HEK293 (cell line): Measurements from ENCODE around the gene PKDREJ.

ENCODE experiments used
- GLIS1 ChIP-seq: fragments of 450-650 bp; formaldehyde crosslinking; IDR thresholded peaks from 2 replicates; pipeline ENCODE4 v1.5.1; 2016; ENCODE audit warnings: missing biosample characterization, missing genetic modification characterization
- SALL2 ChIP-seq: fragments of 450-650 bp; formaldehyde crosslinking; IDR thresholded peaks from 2 replicates; pipeline ENCODE4 v1.5.0; 2017; ENCODE audit warnings: missing biosample characterization, mild to moderate bottlenecking, missing genetic modification characterization, borderline replicate concordance
- ZBTB20 ChIP-seq: fragments of 450-650 bp; formaldehyde crosslinking; IDR thresholded peaks from 2 replicates; pipeline ENCODE4 v1.5.1; 2016; ENCODE audit warnings: missing biosample characterization, missing genetic modification characterization
- ZNF157 ChIP-seq: fragments of 450-650 bp; formaldehyde crosslinking; IDR thresholded peaks from 2 replicates; pipeline ENCODE4 v1.5.1; 2016; ENCODE audit warnings: missing biosample characterization, missing genetic modification characterization
- ZNF292 ChIP-seq: fragments of 450-650 bp; formaldehyde crosslinking; IDR thresholded peaks from 2 replicates; pipeline ENCODE4 v1.5.1; 2016; ENCODE audit warnings: low read depth, missing biosample characterization, missing genetic modification characterization, borderline replicate concordance
- ZNF521 ChIP-seq: fragments of 450-650 bp; formaldehyde crosslinking; IDR thresholded peaks from 2 replicates; pipeline ENCODE4 v1.5.1; 2017; ENCODE audit warnings: missing biosample characterization, mild to moderate bottlenecking, missing genetic modification characterization
- ZNF544 ChIP-seq: fragments of 450-650 bp; formaldehyde crosslinking; IDR thresholded peaks from 2 replicates; pipeline ENCODE4 v1.5.0; 2017; ENCODE audit warnings: missing biosample characterization, missing genetic modification characterization
- ZNF626 ChIP-seq: fragments of 450-650 bp; sonication (Bioruptor Pico); formaldehyde crosslinking; IDR thresholded peaks from 2 replicates; pipeline ENCODE4 v1.5.1; 2018; ENCODE audit warnings: missing biosample characterization, missing genetic modification characterization, inconsistent platforms
- ZNF660 ChIP-seq: fragments of 450-650 bp; IDR thresholded peaks from 2 replicates; pipeline ENCODE4 v1.5.1; 2018; ENCODE audit warnings: missing biosample characterization, mild to moderate bottlenecking, missing genetic modification characterization
- TF ChIP-seq, protein P1 (sequence below): fragments of 450-650 bp; IDR thresholded peaks from 2 replicates; pipeline ENCODE4 v1.5.1; 2018; ENCODE audit warnings: missing biosample characterization, mild to moderate bottlenecking, missing genetic modification characterization
- TF ChIP-seq, protein P2 (sequence below): fragments of 450-650 bp; formaldehyde crosslinking; IDR thresholded peaks from 2 replicates; pipeline ENCODE4 v1.5.1; 2017; ENCODE audit warnings: missing biosample characterization, mild to moderate bottlenecking, missing genetic modification characterization, moderate library complexity
- TF ChIP-seq, protein P3 (sequence below): fragments of 450-650 bp; formaldehyde crosslinking; conservative IDR thresholded peaks from 2 replicates; pipeline ENCODE4 v1.5.1; 2016; ENCODE audit warnings: low read depth, missing biosample characterization, missing genetic modification characterization
- TF ChIP-seq, protein P4 (sequence below): fragments of 450-650 bp; formaldehyde crosslinking; IDR thresholded peaks from 2 replicates; pipeline ENCODE4 v1.5.1; 2017; ENCODE audit warnings: missing biosample characterization, missing genetic modification characterization
- TF ChIP-seq, protein P5 (sequence below): fragments of 450-650 bp; formaldehyde crosslinking; IDR thresholded peaks from 2 replicates; pipeline ENCODE4 v1.5.1; 2016; ENCODE audit warnings: missing biosample characterization, missing genetic modification characterization
- TF ChIP-seq, protein P6 (sequence below): fragments of 450-650 bp; formaldehyde crosslinking; IDR thresholded peaks from 2 replicates; pipeline ENCODE4 v1.5.1; 2016; ENCODE audit warnings: missing biosample characterization, missing genetic modification characterization
- TF ChIP-seq, protein P7 (sequence below): fragments of 450-650 bp; formaldehyde crosslinking; IDR thresholded peaks from 2 replicates; pipeline ENCODE4 v1.5.1; 2016; ENCODE audit warnings: missing biosample characterization, missing genetic modification characterization
- TF ChIP-seq, protein P8 (sequence below): fragments of 450-650 bp; formaldehyde crosslinking; IDR thresholded peaks from 2 replicates; pipeline ENCODE4 v1.5.1; 2016; ENCODE audit warnings: missing biosample characterization, missing genetic modification characterization
- TF ChIP-seq, protein P9 (sequence below): fragments of 450-650 bp; formaldehyde crosslinking; IDR thresholded peaks from 2 replicates; pipeline ENCODE4 v1.5.1; 2016; ENCODE audit warnings: missing biosample characterization, missing genetic modification characterization

The PKDREJ gene

DNA sequence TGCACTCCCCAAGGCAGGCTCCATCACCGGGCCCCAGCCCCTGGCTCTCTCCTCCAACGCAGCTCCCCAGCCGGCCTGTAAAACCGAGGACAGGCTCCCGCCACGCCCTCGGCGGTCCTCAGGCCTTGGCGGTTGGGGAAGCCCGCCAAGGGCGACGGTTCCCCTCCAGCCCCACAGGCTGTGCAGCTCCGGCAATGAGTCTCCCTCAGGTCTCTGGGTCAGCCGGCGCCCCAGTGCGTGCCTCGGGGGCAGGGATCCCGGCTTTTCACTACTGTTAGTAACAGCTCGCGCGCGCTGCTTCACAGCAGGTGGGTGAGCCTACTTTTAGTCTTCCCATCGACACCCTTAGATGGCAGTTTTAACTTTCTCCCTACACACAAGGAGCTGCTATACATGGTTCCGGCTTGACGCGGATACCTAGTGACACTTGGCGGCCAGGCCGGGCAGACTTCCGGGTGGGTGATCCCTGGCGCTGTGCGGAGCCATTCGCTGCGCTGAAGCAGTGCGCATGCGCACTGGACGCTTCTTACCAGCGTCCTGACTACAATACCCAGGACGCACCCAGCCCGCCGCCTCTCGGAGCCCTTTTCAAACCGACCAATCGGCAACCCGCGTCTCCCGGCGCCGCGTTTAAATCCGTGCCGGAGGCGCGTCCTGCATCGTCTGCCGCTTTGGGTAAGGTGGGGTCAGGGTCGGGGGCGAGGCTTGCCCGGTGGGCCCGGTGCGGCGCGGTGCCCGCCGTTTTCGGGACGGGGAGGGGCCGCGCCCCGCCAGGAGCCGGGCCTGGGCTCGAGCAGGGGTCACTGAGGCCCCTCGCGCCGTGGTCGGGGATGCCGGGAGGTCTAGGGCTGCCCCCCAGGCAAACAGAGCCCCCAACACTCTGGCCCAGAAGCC, 33.4 kb upstream of the PKDREJ start, which contains the start of gene GTSE1 (continued):
- TF ChIP-seq ZNF626 (tag by site-specific recombination) (no peak), ZNF521 (tag by site-specific recombination) (no peak), ZNF660 (tag by site-specific recombination) (peak; percentile 35; the same call in 1 of the 2 replicates), ZNF292 (no peak), ZNF157 (tag by site-specific recombination) (no peak), ZBTB20 (tag by site-specific recombination) (peak; percentile 97), GLIS1 (tag by site-specific recombination) (peak; percentile 39; the same call in 1 of the 2 replicates), SALL2 (tag by site-specific recombination) (no peak), ZNF544 (no peak)
- TF ChIP-seq, protein P1, sequence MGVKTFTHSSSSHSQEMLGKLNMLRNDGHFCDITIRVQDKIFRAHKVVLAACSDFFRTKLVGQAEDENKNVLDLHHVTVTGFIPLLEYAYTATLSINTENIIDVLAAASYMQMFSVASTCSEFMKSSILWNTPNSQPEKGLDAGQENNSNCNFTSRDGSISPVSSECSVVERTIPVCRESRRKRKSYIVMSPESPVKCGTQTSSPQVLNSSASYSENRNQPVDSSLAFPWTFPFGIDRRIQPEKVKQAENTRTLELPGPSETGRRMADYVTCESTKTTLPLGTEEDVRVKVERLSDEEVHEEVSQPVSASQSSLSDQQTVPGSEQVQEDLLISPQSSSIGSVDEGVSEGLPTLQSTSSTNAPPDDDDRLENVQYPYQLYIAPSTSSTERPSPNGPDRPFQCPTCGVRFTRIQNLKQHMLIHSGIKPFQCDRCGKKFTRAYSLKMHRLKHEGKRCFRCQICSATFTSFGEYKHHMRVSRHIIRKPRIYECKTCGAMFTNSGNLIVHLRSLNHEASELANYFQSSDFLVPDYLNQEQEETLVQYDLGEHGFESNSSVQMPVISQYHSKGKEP = no peak; the same call in 1 of the 2 replicates
- TF ChIP-seq, protein P2, sequence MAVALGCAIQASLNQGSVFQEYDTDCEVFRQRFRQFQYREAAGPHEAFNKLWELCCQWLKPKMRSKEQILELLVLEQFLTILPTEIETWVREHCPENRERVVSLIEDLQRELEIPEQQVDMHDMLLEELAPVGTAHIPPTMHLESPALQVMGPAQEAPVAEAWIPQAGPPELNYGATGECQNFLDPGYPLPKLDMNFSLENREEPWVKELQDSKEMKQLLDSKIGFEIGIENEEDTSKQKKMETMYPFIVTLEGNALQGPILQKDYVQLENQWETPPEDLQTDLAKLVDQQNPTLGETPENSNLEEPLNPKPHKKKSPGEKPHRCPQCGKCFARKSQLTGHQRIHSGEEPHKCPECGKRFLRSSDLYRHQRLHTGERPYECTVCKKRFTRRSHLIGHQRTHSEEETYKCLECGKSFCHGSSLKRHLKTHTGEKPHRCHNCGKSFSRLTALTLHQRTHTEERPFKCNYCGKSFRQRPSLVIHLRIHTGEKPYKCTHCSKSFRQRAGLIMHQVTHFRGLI (tag by site-specific recombination) = no peak
- TF ChIP-seq, protein P3, sequence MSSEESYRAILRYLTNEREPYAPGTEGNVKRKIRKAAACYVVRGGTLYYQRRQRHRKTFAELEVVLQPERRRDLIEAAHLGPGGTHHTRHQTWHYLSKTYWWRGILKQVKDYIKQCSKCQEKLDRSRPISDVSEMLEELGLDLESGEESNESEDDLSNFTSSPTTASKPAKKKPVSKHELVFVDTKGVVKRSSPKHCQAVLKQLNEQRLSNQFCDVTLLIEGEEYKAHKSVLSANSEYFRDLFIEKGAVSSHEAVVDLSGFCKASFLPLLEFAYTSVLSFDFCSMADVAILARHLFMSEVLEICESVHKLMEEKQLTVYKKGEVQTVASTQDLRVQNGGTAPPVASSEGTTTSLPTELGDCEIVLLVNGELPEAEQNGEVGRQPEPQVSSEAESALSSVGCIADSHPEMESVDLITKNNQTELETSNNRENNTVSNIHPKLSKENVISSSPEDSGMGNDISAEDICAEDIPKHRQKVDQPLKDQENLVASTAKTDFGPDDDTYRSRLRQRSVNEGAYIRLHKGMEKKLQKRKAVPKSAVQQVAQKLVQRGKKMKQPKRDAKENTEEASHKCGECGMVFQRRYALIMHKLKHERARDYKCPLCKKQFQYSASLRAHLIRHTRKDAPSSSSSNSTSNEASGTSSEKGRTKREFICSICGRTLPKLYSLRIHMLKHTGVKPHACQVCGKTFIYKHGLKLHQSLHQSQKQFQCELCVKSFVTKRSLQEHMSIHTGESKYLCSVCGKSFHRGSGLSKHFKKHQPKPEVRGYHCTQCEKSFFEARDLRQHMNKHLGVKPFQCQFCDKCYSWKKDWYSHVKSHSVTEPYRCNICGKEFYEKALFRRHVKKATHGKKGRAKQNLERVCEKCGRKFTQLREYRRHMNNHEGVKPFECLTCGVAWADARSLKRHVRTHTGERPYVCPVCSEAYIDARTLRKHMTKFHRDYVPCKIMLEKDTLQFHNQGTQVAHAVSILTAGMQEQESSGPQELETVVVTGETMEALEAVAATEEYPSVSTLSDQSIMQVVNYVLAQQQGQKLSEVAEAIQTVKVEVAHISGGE (tag by site-specific recombination) = peak; percentile 95
- TF ChIP-seq, protein P4, sequence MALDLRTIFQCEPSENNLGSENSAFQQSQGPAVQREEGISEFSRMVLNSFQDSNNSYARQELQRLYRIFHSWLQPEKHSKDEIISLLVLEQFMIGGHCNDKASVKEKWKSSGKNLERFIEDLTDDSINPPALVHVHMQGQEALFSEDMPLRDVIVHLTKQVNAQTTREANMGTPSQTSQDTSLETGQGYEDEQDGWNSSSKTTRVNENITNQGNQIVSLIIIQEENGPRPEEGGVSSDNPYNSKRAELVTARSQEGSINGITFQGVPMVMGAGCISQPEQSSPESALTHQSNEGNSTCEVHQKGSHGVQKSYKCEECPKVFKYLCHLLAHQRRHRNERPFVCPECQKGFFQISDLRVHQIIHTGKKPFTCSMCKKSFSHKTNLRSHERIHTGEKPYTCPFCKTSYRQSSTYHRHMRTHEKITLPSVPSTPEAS (tag by site-specific recombination) = no peak
- TF ChIP-seq, protein P5, sequence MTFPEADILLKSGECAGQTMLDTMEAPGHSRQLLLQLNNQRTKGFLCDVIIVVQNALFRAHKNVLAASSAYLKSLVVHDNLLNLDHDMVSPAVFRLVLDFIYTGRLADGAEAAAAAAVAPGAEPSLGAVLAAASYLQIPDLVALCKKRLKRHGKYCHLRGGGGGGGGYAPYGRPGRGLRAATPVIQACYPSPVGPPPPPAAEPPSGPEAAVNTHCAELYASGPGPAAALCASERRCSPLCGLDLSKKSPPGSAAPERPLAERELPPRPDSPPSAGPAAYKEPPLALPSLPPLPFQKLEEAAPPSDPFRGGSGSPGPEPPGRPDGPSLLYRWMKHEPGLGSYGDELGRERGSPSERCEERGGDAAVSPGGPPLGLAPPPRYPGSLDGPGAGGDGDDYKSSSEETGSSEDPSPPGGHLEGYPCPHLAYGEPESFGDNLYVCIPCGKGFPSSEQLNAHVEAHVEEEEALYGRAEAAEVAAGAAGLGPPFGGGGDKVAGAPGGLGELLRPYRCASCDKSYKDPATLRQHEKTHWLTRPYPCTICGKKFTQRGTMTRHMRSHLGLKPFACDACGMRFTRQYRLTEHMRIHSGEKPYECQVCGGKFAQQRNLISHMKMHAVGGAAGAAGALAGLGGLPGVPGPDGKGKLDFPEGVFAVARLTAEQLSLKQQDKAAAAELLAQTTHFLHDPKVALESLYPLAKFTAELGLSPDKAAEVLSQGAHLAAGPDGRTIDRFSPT = peak; percentile 69
- TF ChIP-seq, protein P6, sequence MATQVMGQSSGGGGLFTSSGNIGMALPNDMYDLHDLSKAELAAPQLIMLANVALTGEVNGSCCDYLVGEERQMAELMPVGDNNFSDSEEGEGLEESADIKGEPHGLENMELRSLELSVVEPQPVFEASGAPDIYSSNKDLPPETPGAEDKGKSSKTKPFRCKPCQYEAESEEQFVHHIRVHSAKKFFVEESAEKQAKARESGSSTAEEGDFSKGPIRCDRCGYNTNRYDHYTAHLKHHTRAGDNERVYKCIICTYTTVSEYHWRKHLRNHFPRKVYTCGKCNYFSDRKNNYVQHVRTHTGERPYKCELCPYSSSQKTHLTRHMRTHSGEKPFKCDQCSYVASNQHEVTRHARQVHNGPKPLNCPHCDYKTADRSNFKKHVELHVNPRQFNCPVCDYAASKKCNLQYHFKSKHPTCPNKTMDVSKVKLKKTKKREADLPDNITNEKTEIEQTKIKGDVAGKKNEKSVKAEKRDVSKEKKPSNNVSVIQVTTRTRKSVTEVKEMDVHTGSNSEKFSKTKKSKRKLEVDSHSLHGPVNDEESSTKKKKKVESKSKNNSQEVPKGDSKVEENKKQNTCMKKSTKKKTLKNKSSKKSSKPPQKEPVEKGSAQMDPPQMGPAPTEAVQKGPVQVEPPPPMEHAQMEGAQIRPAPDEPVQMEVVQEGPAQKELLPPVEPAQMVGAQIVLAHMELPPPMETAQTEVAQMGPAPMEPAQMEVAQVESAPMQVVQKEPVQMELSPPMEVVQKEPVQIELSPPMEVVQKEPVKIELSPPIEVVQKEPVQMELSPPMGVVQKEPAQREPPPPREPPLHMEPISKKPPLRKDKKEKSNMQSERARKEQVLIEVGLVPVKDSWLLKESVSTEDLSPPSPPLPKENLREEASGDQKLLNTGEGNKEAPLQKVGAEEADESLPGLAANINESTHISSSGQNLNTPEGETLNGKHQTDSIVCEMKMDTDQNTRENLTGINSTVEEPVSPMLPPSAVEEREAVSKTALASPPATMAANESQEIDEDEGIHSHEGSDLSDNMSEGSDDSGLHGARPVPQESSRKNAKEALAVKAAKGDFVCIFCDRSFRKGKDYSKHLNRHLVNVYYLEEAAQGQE (tag by site-specific recombination) = no peak
- TF ChIP-seq, protein P7, sequence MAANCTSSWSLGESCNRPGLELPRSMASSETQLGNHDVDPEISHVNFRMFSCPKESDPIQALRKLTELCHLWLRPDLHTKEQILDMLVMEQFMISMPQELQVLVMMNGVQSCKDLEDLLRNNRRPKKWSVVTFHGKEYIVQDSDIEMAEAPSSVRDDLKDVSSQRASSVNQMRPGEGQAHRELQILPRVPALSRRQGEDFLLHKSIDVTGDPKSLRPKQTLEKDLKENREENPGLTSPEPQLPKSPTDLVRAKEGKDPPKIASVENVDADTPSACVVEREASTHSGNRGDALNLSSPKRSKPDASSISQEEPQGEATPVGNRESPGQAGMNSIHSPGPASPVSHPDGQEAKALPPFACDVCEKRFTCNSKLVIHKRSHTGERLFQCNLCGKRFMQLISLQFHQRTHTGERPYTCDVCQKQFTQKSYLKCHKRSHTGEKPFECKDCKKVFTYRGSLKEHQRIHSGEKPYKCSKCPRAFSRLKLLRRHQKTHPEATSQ (tag by site-specific recombination) = no peak
- TF ChIP-seq, protein P8, sequence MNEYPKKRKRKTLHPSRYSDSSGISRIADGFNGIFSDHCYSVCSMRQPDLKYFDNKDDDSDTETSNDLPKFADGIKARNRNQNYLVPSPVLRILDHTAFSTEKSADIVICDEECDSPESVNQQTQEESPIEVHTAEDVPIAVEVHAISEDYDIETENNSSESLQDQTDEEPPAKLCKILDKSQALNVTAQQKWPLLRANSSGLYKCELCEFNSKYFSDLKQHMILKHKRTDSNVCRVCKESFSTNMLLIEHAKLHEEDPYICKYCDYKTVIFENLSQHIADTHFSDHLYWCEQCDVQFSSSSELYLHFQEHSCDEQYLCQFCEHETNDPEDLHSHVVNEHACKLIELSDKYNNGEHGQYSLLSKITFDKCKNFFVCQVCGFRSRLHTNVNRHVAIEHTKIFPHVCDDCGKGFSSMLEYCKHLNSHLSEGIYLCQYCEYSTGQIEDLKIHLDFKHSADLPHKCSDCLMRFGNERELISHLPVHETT (tag by site-specific recombination) = 0 out of 2 replicates have a peak, but pooled peaks have one; percentile 37
- TF ChIP-seq, protein P9, sequence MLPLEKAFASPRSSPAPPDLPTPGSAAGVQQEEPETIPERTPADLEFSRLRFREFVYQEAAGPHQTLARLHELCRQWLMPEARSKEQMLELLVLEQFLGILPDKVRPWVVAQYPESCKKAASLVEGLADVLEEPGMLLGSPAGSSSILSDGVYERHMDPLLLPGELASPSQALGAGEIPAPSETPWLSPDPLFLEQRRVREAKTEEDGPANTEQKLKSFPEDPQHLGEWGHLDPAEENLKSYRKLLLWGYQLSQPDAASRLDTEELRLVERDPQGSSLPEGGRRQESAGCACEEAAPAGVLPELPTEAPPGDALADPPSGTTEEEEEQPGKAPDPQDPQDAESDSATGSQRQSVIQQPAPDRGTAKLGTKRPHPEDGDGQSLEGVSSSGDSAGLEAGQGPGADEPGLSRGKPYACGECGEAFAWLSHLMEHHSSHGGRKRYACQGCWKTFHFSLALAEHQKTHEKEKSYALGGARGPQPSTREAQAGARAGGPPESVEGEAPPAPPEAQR = 0 out of 2 replicates have a peak, but pooled peaks have one; percentile 49
